HG03097 (cell line): ENCODE measurements around the gene RCAN1.
"Not testable (repeated sequence)": the region's sequence is repeated elsewhere in the genome, so short reads cannot be mapped to it uniquely, and the experiment has no call there.

Experiments used
- ATAC-seq: cut with Tn5 transposase; IDR thresholded peaks from one replicate; pipeline ENCODE4 v1.9.1; 2021; ENCODE audit not compliant: unreplicated experiment, low FRiP score

The RCAN1 gene

DNA sequence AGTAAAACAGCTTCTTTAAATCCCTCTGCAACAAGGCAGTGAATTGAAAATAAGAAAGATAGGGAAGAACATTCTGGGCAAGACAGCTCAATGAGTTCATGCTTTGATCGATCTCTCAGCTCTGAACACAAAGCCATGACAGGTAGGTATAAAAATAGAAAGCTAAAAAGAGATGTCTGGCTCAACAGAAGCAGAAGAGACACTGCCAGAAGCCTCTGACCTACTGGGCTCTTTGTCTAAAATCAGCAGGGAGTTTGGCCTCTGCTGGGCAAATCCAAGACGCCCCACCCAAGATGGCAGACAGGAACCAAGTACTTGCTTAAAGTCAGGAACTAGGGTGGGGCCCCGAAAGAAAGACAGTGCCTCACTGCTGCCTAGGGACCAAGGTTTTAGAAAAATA lies 147.6 kb downstream of the RCAN1 start:
- not testable (repeated sequence) for ATAC-seq
